Adrenal gland (tissue), 12 donors: ENCODE data around the gene RELN. TPM values are rescaled to one million over a fixed set of nuclear protein-coding genes. Genes with fewer than 3 reads are reported as not detected.

ENCODE experiments used
- DNase-seq, 7 donors: peaks; one replicate each; pipeline ENCODE4 v3.0.0-alpha.2; 2019 to 2020
- H3K27ac ChIP-seq, 5 donors: fragments of 200-600 bp; sonication (generic) in 4 of 5; 1 replicate in 3 of 5; 2 replicates in 2 of 5; pipeline versions ENCODE4 v1.5.1 to v1.8.0; 2016 to 2020; ENCODE audit warnings: mild to moderate bottlenecking in 1 of 5
- H3K27me3 ChIP-seq: fragments of 200-600 bp; 2 replicates; pipeline ENCODE4 v1.8.0; 2021
- H3K36me3 ChIP-seq, 2 donors: fragments of 200-600 bp; replicated peaks in 1 of 2; 1 replicate in 1 of 2; 2 replicates in 1 of 2; pipeline versions ENCODE4 v1.5.1 to v1.8.0; 2018 to 2022
- H3K4me1 ChIP-seq, 2 donors: fragments of 200-600 bp; replicated peaks in 1 of 2; 1 replicate in 1 of 2; 2 replicates in 1 of 2; pipeline versions ENCODE4 v1.5.1 to v1.8.0; 2018 to 2021
- H3K4me3 ChIP-seq, 4 donors: fragments of 200-600 bp; sonication (generic) in 3 of 4; one replicate each; pipeline ENCODE4 v1.5.1; 2016 to 2018
- H3K9me3 ChIP-seq, 3 donors: fragments of 200-600 bp; sonication (generic) in 1 of 3; replicated peaks in 1 of 3; 1 replicate in 2 of 3; 2 replicates in 1 of 3; pipeline versions ENCODE4 v1.5.1 to v1.8.0; 2016 to 2021
- POLR2A ChIP-seq, 2 donors: fragments of 450-650 bp; IDR thresholded peaks; one replicate each; pipeline ENCODE4 v1.6.1; 2017; ENCODE audit warnings: antibody characterized with exemption in 2 of 2, mild to moderate bottlenecking in 2 of 2, moderate library complexity in 1 of 2
- WGBS, 4 donors: extraction: QIAGEN DNeasy Blood & Tissue Kit in 2 of 4; methylation state at CpG; one replicate each; pipeline versions ENCODE4 v1.1.5 to v1.1.7; 2013 to 2017; 5-methylcytosine and 5-hydroxymethylcytosine counted together
- intact Hi-C, 2 donors: fragments of 100-400 bp; cut with DNase I; formaldehyde crosslinking; loops; one replicate each; pipeline versions ENCODE4 v1.14.1 to v1.15.0; 2022 to 2023
- polyA plus RNA-seq, 3 donors: library from polyadenylated mRNA; stranded (reverse); fragments of 200-250 nt in 2 of 3; fragments of 350-450 nt in 1 of 3; fragmentation: Illumina TruSeq in 1 of 3; extraction: RNeasy Lipid Tissue Mini Kit (QIAGEN cat#74804) in 1 of 3; gene quantifications; one replicate each; pipeline ENCODE4 v1.2.3, GENCODE V29; 2013 to 2014
- total RNA-seq, 9 donors: library from RNA; depleted of rRNA in 4 of 9; stranded (reverse); fragments of >200 nt in 4 of 9; fragments of 120-200 nt in 1 of 9; fragmentation: NEBNext Ultra II Directional in 1 of 9; extraction: Animal tissue kit (Norgen Biotek cat#: 25700) in 1 of 9; gene quantifications; one replicate each; pipeline versions ENCODE4 v1.1.0 to v1.2.4, GENCODE V29; 2013 to 2023
- TF ChIP-seq, protein P1 (sequence below), 6 experiments: fragments of 450-650 bp in 4 of 6; fragments of 200-600 bp in 2 of 6; sonication (generic) in 1 of 6; IDR thresholded peaks; 1 replicate in 5 of 6; 2 replicates in 1 of 6; pipeline versions ENCODE4 v1.5.1 to v1.8.0; 2016 to 2021; ENCODE audit warnings: antibody characterized with exemption in 6 of 6, mild to moderate bottlenecking in 2 of 6, moderate library complexity in 1 of 6
- donor health status: healthy with polysubstance abuse.
- donor health status: Bipolar disorder and iron deficiency.
- donor health status: DM: yes; HTN: yes; CAD: no.
- donor health status: DM: no; HTN: no; CAD: no.
- donor health status: DM: no; HTN: no; CAD: no.
- donor health status: DM: yes; HTN: yes; CAD: no.

The RELN gene
- total and polyA plus RNA-seq, 12 donors, result 0.88 to 7.9 (median 2.3) TPM

DNA sequence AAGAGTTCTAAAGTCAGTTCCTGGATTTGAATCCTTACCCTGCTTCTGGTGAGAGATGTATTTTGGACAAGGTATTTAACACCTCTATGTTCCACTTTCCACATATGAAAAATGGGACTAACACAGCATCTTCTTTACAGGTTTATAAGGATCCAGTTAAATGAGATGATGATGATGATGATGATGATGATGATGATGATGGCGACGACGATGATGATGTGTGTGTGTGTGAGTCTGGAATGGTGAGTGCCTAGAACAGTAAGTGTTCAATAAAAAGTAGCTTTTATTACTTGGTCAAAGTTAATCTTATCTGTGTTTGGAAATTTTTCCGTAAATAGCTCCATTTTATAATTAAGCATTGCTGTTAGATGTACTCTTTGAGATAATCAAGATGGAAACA, 295.2 kb downstream of the RELN start:
- no peak overlapping the region for H3K27ac ChIP-seq
- H3K9me3 ChIP-seq, result no peaks in the 10 kb centered on the region
- H3K27me3 ChIP-seq, result no peaks in the 10 kb centered on the region
- no peak for DNase-seq
- no peak overlapping the region for H3K4me3 ChIP-seq
- intact Hi-C loops, result no loop called here
- no peaks in the 10 kb centered on the region for H3K4me1 ChIP-seq
- 80 to 92% (median 87%) methylated on average over 4 of the region's 4 CpGs for WGBS, 4 donors
- no peak for TF ChIP-seq POLR2A (IDR thresholded peaks at IDR 0.05)
- H3K36me3 ChIP-seq, result no peaks in the 10 kb centered on the region

DNA sequence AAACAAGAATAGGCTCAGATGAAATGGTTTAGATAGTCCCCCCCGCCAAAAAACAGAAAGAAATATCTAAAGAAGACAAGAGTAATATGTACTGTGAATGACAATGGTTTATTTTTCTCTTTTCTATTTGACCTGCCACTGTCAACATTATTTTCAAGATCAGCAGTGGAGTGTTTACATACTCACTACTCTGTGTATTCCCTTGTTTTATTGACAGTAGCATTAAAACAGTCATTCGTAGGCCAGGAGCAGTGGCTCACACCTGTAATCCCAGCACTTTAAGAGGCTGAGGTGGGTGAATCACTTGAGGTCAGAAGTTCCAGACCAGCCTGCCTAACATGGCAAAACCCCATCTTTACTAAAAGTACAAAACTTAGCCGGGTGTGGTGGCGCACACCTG, 298.2 kb downstream of the RELN start:
- intact Hi-C loops, result no loop called here
- no peaks in the 10 kb centered on the region for H3K9me3 ChIP-seq
- H3K27ac ChIP-seq, result no peak overlapping the region
- no peak overlapping the region for H3K4me3 ChIP-seq
- no peaks in the 10 kb centered on the region for H3K27me3 ChIP-seq
- H3K36me3 ChIP-seq, result no peaks in the 10 kb centered on the region
- no peaks in the 10 kb centered on the region for H3K4me1 ChIP-seq
- no peak for DNase-seq
- 83 to 92% (median 85%) methylated on average over 4 of the region's 4 CpGs for WGBS, 4 donors
- TF ChIP-seq, protein P1, sequence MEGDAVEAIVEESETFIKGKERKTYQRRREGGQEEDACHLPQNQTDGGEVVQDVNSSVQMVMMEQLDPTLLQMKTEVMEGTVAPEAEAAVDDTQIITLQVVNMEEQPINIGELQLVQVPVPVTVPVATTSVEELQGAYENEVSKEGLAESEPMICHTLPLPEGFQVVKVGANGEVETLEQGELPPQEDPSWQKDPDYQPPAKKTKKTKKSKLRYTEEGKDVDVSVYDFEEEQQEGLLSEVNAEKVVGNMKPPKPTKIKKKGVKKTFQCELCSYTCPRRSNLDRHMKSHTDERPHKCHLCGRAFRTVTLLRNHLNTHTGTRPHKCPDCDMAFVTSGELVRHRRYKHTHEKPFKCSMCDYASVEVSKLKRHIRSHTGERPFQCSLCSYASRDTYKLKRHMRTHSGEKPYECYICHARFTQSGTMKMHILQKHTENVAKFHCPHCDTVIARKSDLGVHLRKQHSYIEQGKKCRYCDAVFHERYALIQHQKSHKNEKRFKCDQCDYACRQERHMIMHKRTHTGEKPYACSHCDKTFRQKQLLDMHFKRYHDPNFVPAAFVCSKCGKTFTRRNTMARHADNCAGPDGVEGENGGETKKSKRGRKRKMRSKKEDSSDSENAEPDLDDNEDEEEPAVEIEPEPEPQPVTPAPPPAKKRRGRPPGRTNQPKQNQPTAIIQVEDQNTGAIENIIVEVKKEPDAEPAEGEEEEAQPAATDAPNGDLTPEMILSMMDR (IDR thresholded peaks at IDR 0.05), result no peak
- TF ChIP-seq POLR2A (IDR thresholded peaks at IDR 0.05), result no peak

DNA sequence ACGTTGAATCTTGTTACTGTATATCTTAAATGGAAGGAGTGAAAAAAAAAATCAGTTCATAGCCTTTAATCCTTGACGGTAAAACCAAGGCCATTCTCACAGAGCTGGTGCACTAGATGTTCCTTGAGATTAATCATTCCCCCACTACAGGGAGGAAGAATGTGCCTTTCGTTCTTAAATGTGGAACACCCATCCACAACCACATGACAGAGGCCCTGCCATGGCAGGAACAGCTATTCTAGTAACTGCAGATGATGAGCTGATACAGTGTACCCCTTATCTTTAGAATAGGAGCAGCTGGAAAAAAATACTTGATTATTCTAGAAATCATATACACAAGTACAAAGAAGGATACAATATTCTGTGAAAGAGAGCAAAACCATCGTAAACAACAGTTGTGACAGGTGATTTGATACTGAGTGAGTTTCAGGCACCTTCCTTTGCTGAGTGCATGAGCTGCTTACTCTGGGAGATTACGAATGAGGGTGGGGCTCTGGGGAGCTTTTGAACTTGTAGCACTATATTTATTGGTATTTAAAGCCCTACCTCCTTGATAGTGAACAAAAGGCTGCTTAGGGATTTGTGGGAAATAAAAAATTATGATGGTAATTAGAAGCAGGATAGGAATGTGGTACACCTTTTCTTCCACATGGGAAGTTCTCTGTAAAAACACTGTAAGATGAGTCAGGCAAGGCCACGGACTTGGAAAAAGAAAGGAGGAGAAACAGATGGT, 299.1 kb downstream of the RELN start:
- H3K27me3 ChIP-seq, result no peaks in the 10 kb centered on the region
- no peaks in the 10 kb centered on the region for H3K9me3 ChIP-seq
- no peak overlapping the region for H3K4me3 ChIP-seq
- intact Hi-C loops, result no loop called here
- no peaks in the 10 kb centered on the region for H3K4me1 ChIP-seq
- no peak for DNase-seq
- no peaks in the 10 kb centered on the region for H3K36me3 ChIP-seq
- H3K27ac ChIP-seq, result no peak overlapping the region
- no peak for TF ChIP-seq POLR2A (IDR thresholded peaks at IDR 0.05)
- TF ChIP-seq, protein P1 (IDR thresholded peaks at IDR 0.05), result no peak
- WGBS, 4 donors, result 52 to 62% (median 57%) methylated on average over 6 of the region's 6 CpGs

DNA sequence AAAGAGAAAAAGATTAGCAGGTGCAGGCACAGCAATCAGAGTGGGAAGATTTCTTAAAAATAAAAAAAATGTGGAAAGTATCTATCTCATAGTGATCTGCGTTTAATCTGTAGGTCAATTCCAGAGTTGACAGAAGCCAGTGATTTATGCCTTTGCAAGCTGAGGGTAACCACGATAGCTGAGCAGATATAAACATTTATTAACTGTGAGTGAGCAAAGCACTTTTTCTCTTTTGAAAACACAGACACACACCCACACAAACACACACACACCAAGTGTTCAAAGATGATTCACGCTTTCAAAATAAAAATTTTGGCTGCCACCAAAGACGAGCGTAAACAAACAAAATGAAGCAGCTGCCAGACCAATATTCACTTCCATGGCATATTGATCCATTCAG, 300.2 kb downstream of the RELN start:
- Histone ChIP-seq H3K9me3 (no peaks in the 10 kb centered on the region), H3K36me3 (no peaks in the 10 kb centered on the region), H3K4me1 (no peaks in the 10 kb centered on the region), H3K27ac (no peak overlapping the region), H3K27me3 (no peaks in the 10 kb centered on the region), H3K4me3 (no peak overlapping the region)
- DNase-seq, result no peak
- no peak for TF ChIP-seq POLR2A (IDR thresholded peaks at IDR 0.05)
- TF ChIP-seq, protein P1 (IDR thresholded peaks at IDR 0.05), result no peak
- intact Hi-C loops, result no loop called here
- 38 to 48% (median 47%) methylated on average over 5 of the region's 5 CpGs for WGBS, 4 donors

DNA sequence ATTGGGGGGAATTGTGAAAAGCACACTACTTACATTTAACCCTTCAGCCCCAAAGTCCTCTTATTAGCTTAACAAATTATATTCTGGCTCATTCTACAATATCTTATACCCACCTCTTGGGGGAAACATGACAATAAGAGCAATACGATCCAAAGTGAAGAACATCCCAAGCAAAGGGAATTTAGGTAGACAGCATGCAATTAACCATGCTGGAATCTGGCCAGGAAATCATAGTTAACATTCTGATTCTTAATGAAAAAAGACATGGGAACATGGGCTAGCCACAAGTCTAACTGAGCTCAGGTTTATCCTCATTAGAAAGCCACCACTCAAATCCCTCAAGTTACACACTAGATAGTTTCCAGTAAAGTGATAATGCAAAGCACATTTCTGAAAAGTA, 301.5 kb downstream of the RELN start:
- no peak overlapping the region for H3K4me3 ChIP-seq
- no peak overlapping the region for H3K27ac ChIP-seq
- intact Hi-C loops, result no loop called here
- H3K4me1 ChIP-seq, result no peaks in the 10 kb centered on the region
- TF ChIP-seq, protein P1 (IDR thresholded peaks at IDR 0.05), result no peak
- TF ChIP-seq POLR2A (IDR thresholded peaks at IDR 0.05), result no peak
- H3K27me3 ChIP-seq, result no peaks in the 10 kb centered on the region
- H3K9me3 ChIP-seq, result no peaks in the 10 kb centered on the region
- H3K36me3 ChIP-seq, result no peaks in the 10 kb centered on the region
- WGBS, 4 donors, result 70 to 90% (median 87%) methylated on average over 1 of the region's 1 CpG
- no peak for DNase-seq
